ENCODE measurements around the gene ZNF223.

ZNF223 gene

GRCh38 chr19:44025217-44025936, 26.5 kb upstream of the ZNF223 start, which contains the start of gene ZNF222:
TSS of gene ZNF222 (plus strand) at chr19:44025379. CDS start at chr19:44025437, 58 bp downstream.
- no peaks in the 10 kb centered on the region; the same call in 1 of the 2 replicates for H3K9me3 ChIP-seq (ENCODE audit: control insufficient read depth, insufficient read depth, low read length)

GRCh38 chr19:44026622-44027021, 25.2 kb upstream of the ZNF223 start:
- Histone ChIP-seq H3K9me3 (ENCODE audit: control insufficient read depth, insufficient read depth, low read length) (peaks cover 8% of the 10 kb centered on the region), H3K9ac (ENCODE audit: low read depth, low read length) (no peak overlapping the region), H3K4me1 (ENCODE audit: control insufficient read depth, insufficient read depth, low read length) (0 out of 2 replicates have a peak, but pooled peaks cover 5% of the 10 kb centered on the region), H3K27ac (ENCODE audit: low read depth, low read length) (no peak overlapping the region), H3K4me3 (ENCODE audit: low read depth, low read length) (no peak overlapping the region), H3K36me3 (ENCODE audit: control insufficient read depth, insufficient read depth, low read length) (peaks cover 46% of the 10 kb centered on the region), H3K27me3 (ENCODE audit: control insufficient read depth, insufficient read depth, low read length) (no peaks in the 10 kb centered on the region; the same call in 1 of the 2 replicates)

More at GRCh38 chr19:44025217-44025936, 26.5 kb upstream of the ZNF223 start, which contains the start of gene ZNF222:
- Histone ChIP-seq H3K36me3 (ENCODE audit: control insufficient read depth, insufficient read depth, low read length) (peaks cover 35% of the 10 kb centered on the region), H3K4me1 (ENCODE audit: control insufficient read depth, insufficient read depth, low read length) (0 out of 2 replicates have a peak, but pooled peaks cover 5% of the 10 kb centered on the region), H3K27ac (ENCODE audit: low read depth, low read length) (no peak within 1 kb of the TSS), H3K9ac (ENCODE audit: low read depth, low read length) (peak within 1 kb of the TSS; percentile 72), H3K27me3 (ENCODE audit: control insufficient read depth, insufficient read depth, low read length) (no peaks in the 10 kb centered on the region; the same call in 1 of the 2 replicates), H3K4me3 (ENCODE audit: low read depth, low read length) (peak within 1 kb of the TSS; percentile 91)

- no peak overlapping the region for H3K9ac ChIP-seq (ENCODE audit: low read depth, low read length)
- no peaks in the 10 kb centered on the region for H3K4me1 ChIP-seq (ENCODE audit: control insufficient read depth, insufficient read depth, low read length)
- peaks cover 30% of the 10 kb centered on the region for H3K9me3 ChIP-seq (ENCODE audit: control insufficient read depth, insufficient read depth, low read length)
- H3K4me3 ChIP-seq (ENCODE audit: low read depth, low read length): no peak overlapping the region
- no peaks in the 10 kb centered on the region for H3K27me3 ChIP-seq (ENCODE audit: control insufficient read depth, insufficient read depth, low read length)
- no peak overlapping the region for H3K27ac ChIP-seq (ENCODE audit: low read depth, low read length)
- peaks cover 53% of the 10 kb centered on the region for H3K36me3 ChIP-seq (ENCODE audit: control insufficient read depth, insufficient read depth, low read length)
Observed at GRCh38 chr19:44032001-44032610, 19.7 kb upstream of the ZNF223 start.

GRCh38 chr19:44042147-44042546, 9.7 kb upstream of the ZNF223 start:
- H3K9me3 ChIP-seq (ENCODE audit: control insufficient read depth, insufficient read depth, low read length): peaks cover 12% of the 10 kb centered on the region; the same call in 1 of the 2 replicates
- H3K27me3 ChIP-seq (ENCODE audit: control insufficient read depth, insufficient read depth, low read length): no peaks in the 10 kb centered on the region
- no peak overlapping the region for H3K27ac ChIP-seq (ENCODE audit: low read depth, low read length)
- no peaks in the 10 kb centered on the region for H3K36me3 ChIP-seq (ENCODE audit: control insufficient read depth, insufficient read depth, low read length)
- no peaks in the 10 kb centered on the region for H3K4me1 ChIP-seq (ENCODE audit: control insufficient read depth, insufficient read depth, low read length)
- H3K4me3 ChIP-seq (ENCODE audit: low read depth, low read length): no peak overlapping the region
- H3K9ac ChIP-seq (ENCODE audit: low read depth, low read length): no peak overlapping the region

GRCh38 chr19:44050740-44051649, 841 bp upstream of the ZNF223 start:
- Histone ChIP-seq H3K27me3 (ENCODE audit: control insufficient read depth, insufficient read depth, low read length) (no peaks in the 10 kb centered on the region; the same call in 1 of the 2 replicates), H3K9me3 (ENCODE audit: control insufficient read depth, insufficient read depth, low read length) (no peaks in the 10 kb centered on the region), H3K4me3 (ENCODE audit: low read depth, low read length) (peak overlapping the region; percentile 95), H3K4me1 (ENCODE audit: control insufficient read depth, insufficient read depth, low read length) (peaks cover 4% of the 10 kb centered on the region), H3K9ac (ENCODE audit: low read depth, low read length) (no peak overlapping the region), H3K36me3 (ENCODE audit: control insufficient read depth, insufficient read depth, low read length) (no peaks in the 10 kb centered on the region; the same call in 1 of the 2 replicates), H3K27ac (ENCODE audit: low read depth, low read length) (no peak overlapping the region)

- no peak overlapping the region for H3K9ac ChIP-seq (ENCODE audit: low read depth, low read length)
- H3K36me3 ChIP-seq (ENCODE audit: control insufficient read depth, insufficient read depth, low read length): peaks cover 35% of the 10 kb centered on the region
- peaks cover 4% of the 10 kb centered on the region for H3K4me1 ChIP-seq (ENCODE audit: control insufficient read depth, insufficient read depth, low read length)
- H3K9me3 ChIP-seq (ENCODE audit: control insufficient read depth, insufficient read depth, low read length): no peaks in the 10 kb centered on the region
- no peak overlapping the region for H3K4me3 ChIP-seq (ENCODE audit: low read depth, low read length)
- H3K27ac ChIP-seq (ENCODE audit: low read depth, low read length): no peak overlapping the region
- H3K27me3 ChIP-seq (ENCODE audit: control insufficient read depth, insufficient read depth, low read length): no peaks in the 10 kb centered on the region
Observed at GRCh38 chr19:44055870-44056269, 4.0 kb downstream of the ZNF223 start.

- Histone ChIP-seq H3K9ac (ENCODE audit: low read depth, low read length) (no peak overlapping the region), H3K4me3 (ENCODE audit: low read depth, low read length) (no peak overlapping the region), H3K36me3 (ENCODE audit: control insufficient read depth, insufficient read depth, low read length) (peaks cover 69% of the 10 kb centered on the region), H3K27ac (ENCODE audit: low read depth, low read length) (no peak overlapping the region), H3K4me1 (ENCODE audit: control insufficient read depth, insufficient read depth, low read length) (no peaks in the 10 kb centered on the region), H3K27me3 (ENCODE audit: control insufficient read depth, insufficient read depth, low read length) (no peaks in the 10 kb centered on the region), H3K9me3 (ENCODE audit: control insufficient read depth, insufficient read depth, low read length) (no peaks in the 10 kb centered on the region)
Observed at GRCh38 chr19:44059229-44059628, 7.4 kb downstream of the ZNF223 start.

- no peaks in the 10 kb centered on the region for H3K27me3 ChIP-seq (ENCODE audit: control insufficient read depth, insufficient read depth, low read length)
- no peak overlapping the region for H3K4me3 ChIP-seq (ENCODE audit: low read depth, low read length)
- no peak overlapping the region for H3K27ac ChIP-seq (ENCODE audit: low read depth, low read length)
- H3K9me3 ChIP-seq (ENCODE audit: control insufficient read depth, insufficient read depth, low read length): peaks cover 10% of the 10 kb centered on the region
- H3K4me1 ChIP-seq (ENCODE audit: control insufficient read depth, insufficient read depth, low read length): no peaks in the 10 kb centered on the region
- H3K36me3 ChIP-seq (ENCODE audit: control insufficient read depth, insufficient read depth, low read length): peaks cover 84% of the 10 kb centered on the region
- no peak overlapping the region for H3K9ac ChIP-seq (ENCODE audit: low read depth, low read length)
Observed at GRCh38 chr19:44061038-44061437, 9.2 kb downstream of the ZNF223 start.

GRCh38 chr19:44066305-44066704, 14.5 kb downstream of the ZNF223 start:
- Histone ChIP-seq H3K9me3 (ENCODE audit: control insufficient read depth, insufficient read depth, low read length) (peaks cover 15% of the 10 kb centered on the region), H3K27ac (ENCODE audit: low read depth, low read length) (no peak overlapping the region), H3K36me3 (ENCODE audit: control insufficient read depth, insufficient read depth, low read length) (peaks cover 66% of the 10 kb centered on the region), H3K4me1 (ENCODE audit: control insufficient read depth, insufficient read depth, low read length) (no peaks in the 10 kb centered on the region), H3K27me3 (ENCODE audit: control insufficient read depth, insufficient read depth, low read length) (no peaks in the 10 kb centered on the region), H3K4me3 (ENCODE audit: low read depth, low read length) (no peak overlapping the region), H3K9ac (ENCODE audit: low read depth, low read length) (no peak overlapping the region)

- peaks cover 9% of the 10 kb centered on the region for H3K27me3 ChIP-seq (ENCODE audit: control insufficient read depth, insufficient read depth, low read length)
- peaks cover 15% of the 10 kb centered on the region for H3K9me3 ChIP-seq (ENCODE audit: control insufficient read depth, insufficient read depth, low read length)
- peaks cover 35% of the 10 kb centered on the region for H3K36me3 ChIP-seq (ENCODE audit: control insufficient read depth, insufficient read depth, low read length)
- 0 out of 2 replicates have a peak, but pooled peaks cover 3% of the 10 kb centered on the region for H3K4me1 ChIP-seq (ENCODE audit: control insufficient read depth, insufficient read depth, low read length)
- no peak overlapping the region for H3K27ac ChIP-seq (ENCODE audit: low read depth, low read length)
- no peak overlapping the region for H3K4me3 ChIP-seq (ENCODE audit: low read depth, low read length)
- no peak overlapping the region for H3K9ac ChIP-seq (ENCODE audit: low read depth, low read length)
Observed at GRCh38 chr19:44069415-44069814, 17.6 kb downstream of the ZNF223 start.

Measured in HUES48 (cell line).